Measurements from ENCODE around the gene PHLPP2.

Gene PHLPP2

DNA sequence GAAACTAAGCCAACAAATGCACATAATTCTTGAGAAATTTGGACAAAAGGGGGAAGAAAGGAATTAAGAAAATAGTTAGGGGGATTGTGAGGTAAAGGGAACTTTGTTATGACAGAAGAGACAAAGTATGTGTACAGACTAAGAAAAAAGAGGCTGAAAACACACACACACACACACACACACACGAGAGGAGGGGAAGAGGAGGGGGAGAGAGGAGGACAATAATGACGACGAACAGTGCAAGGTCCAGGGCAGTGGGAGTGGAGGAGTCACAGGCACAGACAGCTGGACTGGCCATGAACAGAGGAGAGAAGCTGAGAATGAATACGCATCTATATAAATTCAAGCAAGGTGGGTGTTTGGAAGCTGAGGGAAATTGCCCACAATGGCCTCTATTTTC is 54.0 kb downstream of the PHLPP2 start:
- no peak for DNase-seq

GRCh38 chr16:71669926-71670536 is 54.5 kb downstream of the PHLPP2 start:
- no peak for DNase-seq

GRCh38 chr16:71666928-71667707 is 57.4 kb downstream of the PHLPP2 start:
- DNase-seq: no peak

DNA sequence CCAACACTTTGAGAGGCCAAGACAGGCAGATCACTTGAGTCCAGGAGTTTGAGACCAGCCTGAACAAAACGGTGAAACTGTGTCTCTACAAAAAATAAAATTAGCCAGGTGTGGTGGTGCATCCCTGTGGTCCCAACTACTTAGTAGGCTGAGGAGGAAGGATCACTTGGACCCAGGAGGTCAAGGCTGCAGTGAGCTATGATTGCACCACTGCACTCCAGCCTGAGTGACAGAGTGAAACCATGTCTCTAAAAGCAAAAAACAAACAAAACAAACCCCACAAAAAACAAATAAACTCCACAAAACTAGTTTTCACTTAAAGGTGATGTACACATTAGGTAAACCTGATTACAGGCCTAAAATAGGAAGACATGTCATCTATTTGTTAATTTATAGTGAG is 58.2 kb downstream of the PHLPP2 start:
- no peak for DNase-seq

- DNase-seq: no peak
Observed at GRCh38 chr16:71659471-71659870, 65.0 kb downstream of the PHLPP2 start.

DNA sequence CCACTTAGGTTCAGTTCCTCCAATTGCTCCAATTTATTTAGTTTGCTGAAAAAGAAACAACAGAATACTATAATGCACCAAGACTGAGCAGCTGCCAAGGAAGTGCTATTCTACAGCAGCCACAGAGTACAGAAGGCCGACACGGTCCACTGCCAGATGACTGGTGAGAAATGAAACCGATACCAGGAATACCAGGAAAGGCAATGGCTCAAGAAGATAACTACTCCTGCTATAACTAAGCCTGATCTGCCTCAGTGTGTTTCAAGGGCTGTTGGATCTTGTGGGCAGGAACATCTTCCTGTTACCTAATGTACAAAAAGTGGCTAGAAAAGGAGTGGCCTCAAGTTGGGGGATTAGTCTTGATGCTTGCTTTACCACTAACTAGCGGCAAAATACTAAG is 65.7 kb downstream of the PHLPP2 start:
- no peak for DNase-seq

GRCh38 chr16:71649704-71650103 is 74.8 kb downstream of the PHLPP2 start:
- DNase-seq: no peak

GRCh38 chr16:71648921-71649320 is 75.6 kb downstream of the PHLPP2 start:
- DNase-seq: no peak

GRCh38 chr16:71648162-71648561 is 76.3 kb downstream of the PHLPP2 start:
- no peak for DNase-seq

- no peak for DNase-seq
Observed at GRCh38 chr16:71647391-71647790, 77.1 kb downstream of the PHLPP2 start.

DNA sequence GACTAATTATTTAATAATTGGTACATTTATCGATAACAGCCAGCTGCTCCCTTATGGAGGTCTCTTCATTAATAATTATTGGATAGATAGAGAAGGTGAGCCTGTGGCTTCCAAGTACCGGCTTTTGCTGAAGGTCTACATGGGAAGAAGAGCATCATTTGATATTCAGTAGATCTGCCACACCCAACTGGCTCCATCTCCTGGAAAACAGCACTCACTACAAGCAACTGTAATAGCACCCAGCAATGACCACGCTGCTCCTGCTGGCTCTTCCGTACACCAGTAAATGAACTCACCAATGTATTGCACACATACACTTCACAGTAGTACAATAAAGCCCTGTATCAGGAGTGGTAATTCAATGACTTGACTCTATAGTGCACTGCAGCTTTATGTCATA is 79.1 kb downstream of the PHLPP2 start:
- peak in 1 of 51 donors; percentile 6 for DNase-seq

DNA sequence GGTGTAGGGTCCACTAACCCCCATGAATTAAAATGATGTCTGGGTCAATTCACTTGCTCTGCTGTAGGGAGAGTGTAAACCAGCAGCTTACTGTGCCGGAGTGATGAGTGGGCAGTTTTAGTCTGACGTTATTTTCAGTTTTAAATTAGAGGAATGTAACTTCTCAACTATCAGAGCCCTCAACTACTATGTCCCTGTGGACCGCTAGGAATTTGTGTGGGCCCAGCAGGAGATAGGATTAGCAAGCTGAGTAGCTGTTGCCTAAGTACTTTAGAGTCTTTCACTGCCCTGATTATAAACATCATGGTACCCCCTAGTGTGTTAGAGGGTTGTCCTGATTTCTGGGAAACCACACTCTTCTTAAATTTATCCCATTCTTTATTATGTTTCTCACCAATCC is 87.1 kb downstream of the PHLPP2 start:
- no peak for DNase-seq

- DNase-seq: no peak
Observed at GRCh38 chr16:71635632-71636031, 88.9 kb downstream of the PHLPP2 start.

GRCh38 chr16:71631776-71632175 is 92.7 kb downstream of the PHLPP2 start:
- no peak for DNase-seq

DNA sequence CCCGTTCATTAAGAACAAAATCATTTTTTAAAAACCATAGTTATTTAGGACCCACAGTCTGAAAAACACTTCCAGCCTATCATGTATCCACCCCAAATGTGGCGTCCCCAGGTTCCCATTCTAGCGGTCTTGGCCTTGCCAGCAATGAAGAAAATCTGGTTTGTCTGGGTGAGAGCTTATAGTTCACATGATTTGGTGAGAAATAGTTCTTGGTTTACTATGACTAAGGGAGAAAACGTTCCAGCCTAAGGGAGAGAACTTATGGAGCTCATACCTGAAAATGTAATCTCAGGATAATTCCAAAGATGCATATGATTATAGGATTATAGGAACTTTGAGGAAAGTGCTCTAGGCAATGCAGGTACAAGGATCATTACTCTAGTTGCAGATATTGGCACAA is 93.7 kb downstream of the PHLPP2 start:
- no peak for DNase-seq

DNA sequence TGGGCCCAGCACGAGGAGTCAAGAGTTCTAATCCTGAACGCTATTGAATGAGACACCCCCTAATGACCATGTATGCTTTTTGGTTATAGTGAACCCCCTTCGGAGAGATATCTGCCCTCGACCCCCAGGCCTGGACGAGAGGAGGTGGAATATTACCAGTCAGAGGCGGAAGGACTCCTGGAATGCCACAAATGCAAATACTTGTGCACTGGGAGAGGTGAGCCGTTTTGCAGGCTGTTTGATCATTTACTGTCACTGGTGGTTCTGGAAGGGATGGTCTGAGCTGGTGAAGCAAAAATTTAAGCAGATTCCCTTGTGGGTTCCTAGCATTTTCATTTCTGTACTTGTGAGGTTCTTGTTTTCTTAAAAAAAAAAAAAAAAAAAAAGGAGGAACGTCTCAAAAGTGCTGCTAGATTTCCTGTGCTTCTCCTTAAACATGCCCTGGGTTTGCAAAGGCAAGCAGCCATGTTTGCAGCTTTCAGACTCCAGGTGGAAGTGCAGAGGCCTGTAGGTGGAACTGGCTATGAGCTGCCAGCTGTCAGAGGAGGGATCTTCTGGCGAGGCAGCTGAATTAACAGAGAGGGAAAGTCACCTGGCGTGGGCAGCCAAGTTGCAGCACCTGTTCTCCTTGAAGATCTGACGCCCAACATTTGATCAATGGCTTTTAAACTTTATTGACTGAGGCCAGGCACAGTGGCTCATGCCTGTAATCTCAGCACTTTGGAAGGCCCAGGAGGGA is 95.1 kb downstream of the PHLPP2 start:
- no peak for DNase-seq

DNA sequence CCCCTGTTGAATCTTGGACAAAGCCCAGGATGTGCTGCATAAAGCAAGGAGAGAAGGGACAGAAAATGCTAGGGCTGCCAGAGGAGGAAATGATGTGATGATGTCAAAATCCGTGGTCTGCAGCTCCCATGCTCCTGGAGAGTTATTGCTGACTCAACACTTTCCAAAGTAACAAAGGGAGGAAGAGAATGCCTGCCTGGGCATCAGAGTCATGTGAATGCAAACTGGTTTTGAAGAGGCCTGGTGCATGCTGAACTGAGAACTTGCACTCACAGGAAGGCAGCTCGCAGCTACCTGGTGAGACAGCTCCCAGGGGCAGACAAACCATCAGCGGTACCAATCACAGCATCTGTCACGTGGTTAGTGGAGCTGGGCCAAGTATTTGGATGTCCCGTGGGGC is 95.7 kb downstream of the PHLPP2 start:
- no peak for DNase-seq

DNA sequence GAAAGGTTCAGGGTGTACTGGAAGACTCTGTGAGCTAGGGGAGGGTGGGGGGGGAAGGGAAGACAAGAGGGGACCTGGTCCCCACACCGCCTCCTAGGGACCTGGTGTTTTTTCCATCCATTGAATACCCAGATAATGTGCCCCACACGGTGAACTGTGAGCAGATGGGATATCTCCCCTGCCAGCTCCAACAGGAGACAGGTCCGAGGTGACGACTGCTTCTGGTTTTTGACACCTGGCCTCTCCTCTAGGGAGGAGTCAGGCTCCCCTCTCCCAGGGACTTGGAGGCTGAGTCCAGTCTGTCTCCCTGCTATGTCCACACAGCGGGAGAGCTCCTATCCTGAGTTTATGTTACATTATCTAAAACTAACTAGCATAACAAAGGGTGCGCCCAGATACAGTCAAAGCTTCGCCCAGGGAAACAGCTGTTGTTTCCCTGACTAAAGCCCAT is 96.7 kb downstream of the PHLPP2 start:
- no peak for DNase-seq

DNA sequence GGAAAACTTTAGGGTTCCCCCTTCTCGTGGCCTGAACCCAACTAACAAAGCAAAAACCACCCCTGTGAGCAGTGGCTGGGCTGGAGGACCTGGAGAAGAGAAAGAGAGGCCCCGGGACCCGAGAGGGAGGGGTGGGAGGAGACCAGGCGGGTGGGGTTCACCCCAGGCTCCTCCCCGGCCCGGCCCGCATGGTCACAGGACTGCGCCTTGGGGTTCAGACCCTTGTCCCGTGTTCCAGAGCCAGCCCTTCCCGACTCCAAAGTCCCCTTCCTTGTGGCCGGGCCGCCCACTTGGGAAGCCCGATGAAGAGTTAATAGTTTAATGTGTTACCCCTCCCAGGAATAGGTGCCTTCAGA is 97.7 kb downstream of the PHLPP2 start:
- DNase-seq: no peak

DNA sequence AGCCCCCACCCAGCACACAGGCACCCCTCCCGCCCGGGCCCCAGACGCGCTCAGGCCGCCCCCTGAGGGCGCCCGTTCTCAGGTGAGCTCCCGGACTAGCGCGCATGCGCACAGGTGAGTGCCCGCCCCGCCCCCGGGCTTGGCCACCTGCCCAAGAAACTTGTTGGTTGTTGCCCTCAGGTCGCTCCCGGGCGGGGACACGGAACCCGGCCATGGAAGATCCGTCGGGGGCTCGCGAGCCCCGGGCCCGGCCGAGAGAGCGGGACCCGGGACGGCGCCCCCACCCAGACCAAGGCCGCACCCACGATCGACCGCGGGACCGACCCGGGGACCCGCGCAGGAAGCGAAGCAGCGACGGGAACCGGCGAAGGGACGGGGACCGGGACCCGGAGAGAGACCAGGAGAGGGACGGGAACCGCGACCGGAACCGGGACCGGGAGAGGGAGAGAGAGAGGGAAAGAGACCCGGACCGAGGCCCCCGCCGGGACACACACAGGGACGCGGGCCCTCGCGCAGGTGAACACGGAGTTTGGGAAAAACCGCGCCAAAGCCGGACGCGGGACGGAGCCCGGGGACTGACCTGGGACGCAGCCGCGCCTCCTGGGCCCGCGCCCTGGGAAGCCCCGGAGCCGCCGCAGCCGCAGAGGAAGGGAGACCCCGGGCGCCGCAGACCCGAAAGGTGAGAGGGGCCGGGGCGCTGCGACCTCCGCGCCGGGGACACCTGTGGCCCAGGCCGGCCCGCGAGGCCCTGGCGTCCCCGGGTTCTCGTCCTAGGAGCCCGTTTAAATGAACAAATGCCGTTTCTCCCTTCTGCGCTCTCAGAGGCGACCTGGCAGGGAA is 98.3 kb downstream of the PHLPP2 start, which contains the start of gene MARVELD3:
Gene MARVELD3 (plus strand): TSS at position 167 of the 840 bp plus-strand sequence. CDS start 46 bp downstream, at position 213.
- DNase-seq: no peak

DNA sequence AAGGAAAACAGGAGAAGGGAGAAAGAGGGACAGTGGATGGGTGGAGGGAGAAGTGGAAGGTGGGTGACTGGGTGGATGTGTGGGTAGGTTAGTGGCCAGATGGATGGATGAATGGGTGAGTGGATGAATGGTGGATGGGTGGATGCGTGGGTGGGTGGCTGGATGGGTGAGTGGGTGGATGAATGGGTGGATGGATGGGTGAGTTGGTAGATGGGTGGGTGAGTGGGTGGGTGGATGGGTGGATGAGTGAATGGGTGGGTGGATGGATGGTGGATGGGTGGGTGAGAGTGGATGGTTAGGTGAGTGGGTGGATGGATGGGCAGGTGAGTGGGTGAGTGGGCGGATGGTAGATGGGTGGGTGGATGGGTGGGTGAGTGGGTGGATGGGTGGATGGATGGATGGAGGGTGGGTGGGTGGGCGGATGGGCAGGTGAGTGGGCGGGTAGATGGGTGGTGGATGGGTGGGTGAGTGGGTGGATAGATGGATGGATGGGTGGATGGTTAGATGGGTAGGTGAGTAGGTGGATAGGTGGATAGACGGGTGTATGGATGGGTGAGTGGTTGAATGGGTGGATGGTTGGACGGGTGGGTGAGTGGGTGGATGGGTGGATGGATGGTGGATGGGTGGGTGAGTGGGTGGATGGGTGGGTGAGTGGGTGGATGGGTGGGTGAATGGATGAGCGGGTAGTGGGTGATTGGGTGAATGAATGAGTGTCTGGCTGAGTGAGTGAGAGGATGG is 99.2 kb downstream of the PHLPP2 start:
- DNase-seq: no peak
